GM12878 (cell line): ENCODE measurements around the gene PTGDR2. TPM values are rescaled to one million over a fixed set of nuclear protein-coding genes. Genes with fewer than 3 reads are reported as not detected.

ENCODE experiments used
- CTCF ChIP-seq, 3 experiments: IDR thresholded peaks in 2 of 3; conservative IDR thresholded peaks in 1 of 3; 2 replicates each; pipeline ENCODE4 v1.5.1; 2011; ENCODE audit warnings: low read depth in 3 of 3, low read length in 3 of 3, mild to moderate bottlenecking in 3 of 3, control low read depth in 2 of 3, moderate library complexity in 2 of 3, inconsistent platforms in 1 of 3, mixed read lengths in 1 of 3; ENCODE audit not compliant: control insufficient read depth in 2 of 3, insufficient read depth in 1 of 3; ENCODE audit errors: extremely low read depth in 1 of 3
- EP300 ChIP-seq, 2 experiments: fragments of 150-350 bp in 1 of 2; IDR thresholded peaks; 2 replicates each; pipeline ENCODE4 v1.6.1; 2011 to 2012; ENCODE audit warnings: low read depth in 2 of 2, low read length in 2 of 2, borderline replicate concordance in 1 of 2, improper control_type of control experiment in 1 of 2, inconsistent platforms in 1 of 2; ENCODE audit not compliant: control insufficient read depth in 1 of 2
- HCFC1 ChIP-seq: fragments of 150-350 bp; IDR thresholded peaks from 2 replicates; pipeline ENCODE4 v1.6.1; 2014; ENCODE audit warnings: low read length
- IKZF2 ChIP-seq, 2 experiments: fragments of 450-650 bp; IDR thresholded peaks; 2 replicates each; pipeline ENCODE4 v1.6.1; 2017; ENCODE audit warnings: mild to moderate bottlenecking in 2 of 2, moderate library complexity in 2 of 2
- KDM1A ChIP-seq: fragments of 200-600 bp; sonication (generic); IDR thresholded peaks from 2 replicates; pipeline ENCODE4 v1.6.1; 2016; ENCODE audit warnings: borderline replicate concordance
- MTA2 ChIP-seq: fragments of 450-650 bp; IDR thresholded peaks from 2 replicates; pipeline ENCODE4 v1.6.1; 2016; ENCODE audit warnings: low read depth, mild to moderate bottlenecking, moderate library complexity
- MXI1 ChIP-seq: fragments of 150-350 bp; IDR thresholded peaks from 2 replicates; pipeline ENCODE4 v1.6.1; 2011; ENCODE audit warnings: low read depth, mild to moderate bottlenecking, inconsistent platforms, low read length, improper control_type of control experiment
- MYB ChIP-seq: fragments of 150-350 bp; IDR thresholded peaks from 2 replicates; pipeline ENCODE4 v1.6.1; 2014; ENCODE audit warnings: mild to moderate bottlenecking, low read depth, low read length, borderline replicate concordance
- MYC ChIP-seq: IDR thresholded peaks from 2 replicates; pipeline ENCODE4 v1.6.1; 2011; ENCODE audit warnings: mild to moderate bottlenecking, low read length, moderate library complexity, inconsistent platforms; ENCODE audit not compliant: insufficient read depth, insufficient replicate concordance, insufficient read length, severe bottlenecking
- NFYB ChIP-seq: IDR thresholded peaks from 2 replicates; pipeline ENCODE4 v1.6.1; 2011; ENCODE audit warnings: low read depth, mild to moderate bottlenecking, low read length, improper control_type of control experiment, moderate library complexity; ENCODE audit not compliant: insufficient read depth
- PKNOX1 ChIP-seq: fragments of 450-650 bp; IDR thresholded peaks from 2 replicates; pipeline ENCODE4 v1.6.1; 2016; ENCODE audit warnings: mild to moderate bottlenecking
- PML ChIP-seq: IDR thresholded peaks from 2 replicates; pipeline ENCODE4 v1.6.1; 2012; ENCODE audit warnings: low read length, inconsistent platforms
- POU2F2 ChIP-seq: IDR thresholded peaks from 3 replicates; pipeline ENCODE4 v1.6.1; 2011; ENCODE audit warnings: low read depth, mild to moderate bottlenecking, low read length, borderline replicate concordance
- RAD21 ChIP-seq: IDR thresholded peaks from 2 replicates; pipeline ENCODE4 v1.6.1; 2011; ENCODE audit warnings: mild to moderate bottlenecking, low read depth, low read length, moderate library complexity; ENCODE audit not compliant: insufficient read depth
- RB1 ChIP-seq: fragments of 450-650 bp; formaldehyde crosslinking; IDR thresholded peaks from 2 replicates; pipeline ENCODE4 v1.6.1; 2017; ENCODE audit warnings: mild to moderate bottlenecking, borderline replicate concordance
- RFX5 ChIP-seq: IDR thresholded peaks from 2 replicates; pipeline ENCODE4 v1.6.1; 2011; ENCODE audit warnings: low read depth, low read length, improper control_type of control experiment
- SMARCA5 ChIP-seq: fragments of 450-650 bp; IDR thresholded peaks from 2 replicates; pipeline ENCODE4 v1.6.1; 2017; ENCODE audit warnings: mild to moderate bottlenecking
- SMC3 ChIP-seq: IDR thresholded peaks from 2 replicates; pipeline ENCODE4 v1.6.1; 2011; ENCODE audit warnings: low read length, improper control_type of control experiment, borderline replicate concordance
- SUZ12 ChIP-seq: fragments of 200-600 bp; sonication (generic); IDR thresholded peaks from one replicate; pipeline ENCODE4 v1.6.1; 2018; ENCODE audit warnings: antibody characterized with exemption, mild to moderate bottlenecking; ENCODE audit not compliant: unreplicated experiment
- TAF1 ChIP-seq: IDR thresholded peaks from 2 replicates; pipeline ENCODE4 v1.6.1; 2011; ENCODE audit warnings: mild to moderate bottlenecking, low read depth, low read length, borderline replicate concordance
- TCF12 ChIP-seq: IDR thresholded peaks from 2 replicates; pipeline ENCODE4 v1.6.1; 2011; ENCODE audit warnings: low read depth, mild to moderate bottlenecking, low read length
- TCF3 ChIP-seq: IDR thresholded peaks from 2 replicates; pipeline ENCODE4 v1.6.1; 2012; ENCODE audit warnings: low read depth, mild to moderate bottlenecking, low read length, borderline replicate concordance; ENCODE audit not compliant: insufficient read depth
- WRNIP1 ChIP-seq: IDR thresholded peaks from 2 replicates; pipeline ENCODE4 v1.6.1; 2011; ENCODE audit warnings: low read depth, low read length, improper control_type of control experiment, borderline replicate concordance
- YY1 ChIP-seq: IDR thresholded peaks from 2 replicates; pipeline ENCODE4 v1.6.1; 2011; ENCODE audit warnings: low read depth, mild to moderate bottlenecking, low read length
- ZNF274 ChIP-seq: IDR thresholded peaks from one replicate; pipeline ENCODE4 v1.8.0; 2011; ENCODE audit not compliant: insufficient read length, insufficient read depth
- ZSCAN29 ChIP-seq: fragments of 450-650 bp; IDR thresholded peaks from 2 replicates; pipeline ENCODE4 v1.6.1; 2017; ENCODE audit warnings: mild to moderate bottlenecking, moderate library complexity
- polyA plus RNA-seq, 11 experiments: library from polyadenylated mRNA; depleted of rRNA in 4 of 11; unstranded in 6 of 11; stranded (reverse) in 5 of 11; fragments of >200 nt; fragmentation: Nextera tagmentation in 4 of 11; fragmentation: Illumina TruSeq in 1 of 11; extraction: Ambion mirVana in 4 of 11; extraction: Trizol in 1 of 11; gene quantifications; 1 replicate in 1 of 11; 2 replicates in 10 of 11; pipeline versions ENCODE4 v1.2.1 to v1.2.3, GENCODE V29; 2011 to 2016; ENCODE audit warnings: inconsistent platforms in 2 of 11, missing spikeins in 2 of 11, low read depth in 1 of 11
- total RNA-seq, 4 experiments: library from RNA; depleted of rRNA in 3 of 4; stranded (reverse); fragments of >200 nt in 3 of 4; fragmentation: Illumina TruSeq in 1 of 4; extraction: Trizol in 1 of 4; gene quantifications; 2 replicates each; pipeline versions ENCODE4 v1.2.1 to v1.2.3, GENCODE V29; 2013 to 2021
- TF ChIP-seq, protein P1 (sequence below): fragments of 450-650 bp; formaldehyde crosslinking; IDR thresholded peaks from 2 replicates; pipeline ENCODE4 v1.4.0; 2022; ENCODE audit warnings: mild to moderate bottlenecking, moderate library complexity

PTGDR2 gene
- total and polyA plus RNA-seq, 10 of the 15 experiments (the other 5 are each of a cell fraction or from before 2014, with no cell fraction given) = 0.01 to 0.28 (median 0.15) TPM; not detected in 6

- TF ChIP-seq PKNOX1 (no peak), SMARCA5 (0 out of 2 replicates have a peak, but pooled peaks have one; percentile 16), CTCF (IDR thresholded peaks at IDR 0.05 in 2 of 3, conservative IDR thresholded peaks at IDR 0.05 in 1 of 3; ENCODE audit: control insufficient read depth in 2 of 3, extremely low read depth in 1 of 3, insufficient read depth in 1 of 3, low read depth in 3 of 3, low read length in 3 of 3) (peak; percentile 94 to 95 (median 95)), RB1 (0 out of 2 replicates have a peak, but pooled peaks have one; percentile 54), IKZF2 (IDR thresholded peaks at IDR 0.05) (no peak), WRNIP1 (no peak), TCF3 (0 out of 2 replicates have a peak, but pooled peaks have one; percentile 23), ZNF274 (no peak), TCF12 (peak; percentile 75), MYB (0 out of 2 replicates have a peak, but pooled peaks have one; percentile 13), SUZ12 (no peak), HCFC1 (no peak), YY1 (peak; percentile 69; the same call in 1 of the 2 replicates), RFX5 (no peak), POU2F2 (peak; percentile 33; the same call in 1 of the 3 replicates), PML (no peak), ZSCAN29 (no peak), RAD21 (peak; percentile 96), KDM1A (no peak), NFYB (no peak), SMC3 (peak; percentile 96), MYC (no peak), MXI1 (no peak), TAF1 (no peak), MTA2 (no peak), EP300 (IDR thresholded peaks at IDR 0.05; ENCODE audit: borderline replicate concordance in 1 of 2, control insufficient read depth in 1 of 2, low read depth in 2 of 2, low read length in 2 of 2) (no peak)
- TF ChIP-seq, protein P1, sequence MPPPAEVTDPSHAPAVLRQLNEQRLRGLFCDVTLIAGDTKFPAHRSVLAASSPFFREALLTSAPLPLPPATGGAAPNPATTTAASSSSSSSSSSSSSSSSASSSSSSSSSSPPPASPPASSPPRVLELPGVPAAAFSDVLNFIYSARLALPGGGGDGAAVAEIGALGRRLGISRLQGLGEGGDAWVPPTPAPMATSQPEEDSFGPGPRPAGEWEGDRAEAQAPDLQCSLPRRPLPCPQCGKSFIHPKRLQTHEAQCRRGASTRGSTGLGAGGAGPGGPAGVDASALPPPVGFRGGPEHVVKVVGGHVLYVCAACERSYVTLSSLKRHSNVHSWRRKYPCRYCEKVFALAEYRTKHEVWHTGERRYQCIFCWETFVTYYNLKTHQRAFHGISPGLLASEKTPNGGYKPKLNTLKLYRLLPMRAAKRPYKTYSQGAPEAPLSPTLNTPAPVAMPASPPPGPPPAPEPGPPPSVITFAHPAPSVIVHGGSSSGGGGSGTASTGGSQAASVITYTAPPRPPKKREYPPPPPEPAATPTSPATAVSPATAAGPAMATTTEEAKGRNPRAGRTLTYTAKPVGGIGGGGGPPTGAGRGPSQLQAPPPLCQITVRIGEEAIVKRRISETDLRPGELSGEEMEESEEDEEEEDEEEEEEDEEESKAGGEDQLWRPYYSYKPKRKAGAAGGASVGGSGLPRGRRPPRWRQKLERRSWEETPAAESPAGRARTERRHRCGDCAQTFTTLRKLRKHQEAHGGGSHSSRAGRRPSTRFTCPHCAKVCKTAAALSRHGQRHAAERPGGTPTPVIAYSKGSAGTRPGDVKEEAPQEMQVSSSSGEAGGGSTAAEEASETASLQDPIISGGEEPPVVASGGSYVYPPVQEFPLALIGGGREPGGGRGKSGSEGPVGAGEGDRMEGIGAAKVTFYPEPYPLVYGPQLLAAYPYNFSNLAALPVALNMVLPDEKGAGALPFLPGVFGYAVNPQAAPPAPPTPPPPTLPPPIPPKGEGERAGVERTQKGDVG (CRISPR knock-in tag) = no peak
Measured at GRCh38 chr11:60831143-60831500, 24.6 kb downstream of the PTGDR2 start (continued).
